HG03159 (cell line): ENCODE data around the gene RNF224.

Source experiments
- ATAC-seq: cut with Tn5 transposase; IDR thresholded peaks from one replicate; pipeline ENCODE4 v1.9.1; 2021; ENCODE audit warnings: mild to moderate bottlenecking, moderate library complexity; ENCODE audit not compliant: unreplicated experiment

Gene RNF224

GRCh38 chr9:137225699-137226331, 1.5 kb upstream of the RNF224 start:
- ATAC-seq = no peak

DNA sequence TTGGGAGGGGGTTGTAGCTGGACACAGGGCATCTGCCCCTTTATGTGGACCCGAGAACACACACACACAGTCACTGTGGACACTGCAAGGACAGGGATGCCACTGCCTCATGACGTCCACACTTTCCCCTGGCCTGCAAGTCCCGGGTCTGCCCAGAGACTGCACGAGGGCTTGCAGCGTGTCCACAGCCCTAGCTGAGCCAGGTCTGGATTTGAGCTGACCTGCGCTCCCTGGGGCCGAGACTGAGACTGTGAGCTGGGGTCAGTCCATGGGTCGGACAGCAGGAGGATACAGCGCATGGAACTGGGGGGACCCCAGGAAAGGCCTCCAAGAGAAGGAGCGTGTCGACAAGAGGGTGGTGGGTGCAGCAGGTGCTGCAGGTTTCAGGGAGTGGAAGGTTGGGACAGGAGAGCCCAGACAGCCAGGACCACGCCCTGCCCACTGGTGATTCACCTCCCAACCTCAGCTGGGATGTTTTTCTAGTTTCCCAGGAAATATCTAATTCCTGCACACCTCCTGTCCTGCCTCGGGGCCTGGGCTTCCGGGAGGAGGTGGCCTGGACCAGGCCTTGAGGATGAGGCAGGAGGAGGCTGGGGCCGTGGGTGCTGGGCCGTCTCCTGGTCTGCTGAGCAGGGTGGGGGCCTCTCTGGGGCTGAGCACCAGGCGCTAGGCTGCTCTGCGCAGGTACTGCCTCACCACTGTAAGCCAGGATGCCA, 806 bp upstream of the RNF224 start:
- no peak for ATAC-seq

- no peak for ATAC-seq
Measured at GRCh38 chr9:137227853-137228505, 677 bp downstream of the RNF224 start.

DNA sequence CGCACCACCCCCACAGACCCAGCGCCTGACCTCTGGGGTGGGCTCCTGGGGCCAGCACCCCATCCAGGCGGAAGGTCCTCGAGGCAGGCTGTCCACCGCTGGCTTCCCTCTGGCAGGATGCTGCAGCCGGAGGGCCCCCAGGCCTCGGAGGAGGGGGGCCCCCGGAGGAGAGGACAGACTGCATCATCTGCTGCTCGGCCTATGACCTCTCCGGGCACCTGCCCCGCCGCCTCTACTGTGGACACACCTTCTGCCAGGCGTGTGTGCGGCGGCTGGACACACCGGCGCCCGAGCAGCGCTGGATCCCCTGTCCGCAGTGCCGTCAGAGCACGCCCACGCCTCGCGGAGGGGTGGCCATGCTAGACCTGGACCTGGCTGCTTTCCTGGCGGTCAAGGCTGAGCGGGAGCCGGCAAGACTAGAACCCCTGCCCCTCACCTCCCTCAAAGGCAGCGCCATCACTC, 1.2 kb downstream of the RNF224 start:
- ATAC-seq = no peak

DNA sequence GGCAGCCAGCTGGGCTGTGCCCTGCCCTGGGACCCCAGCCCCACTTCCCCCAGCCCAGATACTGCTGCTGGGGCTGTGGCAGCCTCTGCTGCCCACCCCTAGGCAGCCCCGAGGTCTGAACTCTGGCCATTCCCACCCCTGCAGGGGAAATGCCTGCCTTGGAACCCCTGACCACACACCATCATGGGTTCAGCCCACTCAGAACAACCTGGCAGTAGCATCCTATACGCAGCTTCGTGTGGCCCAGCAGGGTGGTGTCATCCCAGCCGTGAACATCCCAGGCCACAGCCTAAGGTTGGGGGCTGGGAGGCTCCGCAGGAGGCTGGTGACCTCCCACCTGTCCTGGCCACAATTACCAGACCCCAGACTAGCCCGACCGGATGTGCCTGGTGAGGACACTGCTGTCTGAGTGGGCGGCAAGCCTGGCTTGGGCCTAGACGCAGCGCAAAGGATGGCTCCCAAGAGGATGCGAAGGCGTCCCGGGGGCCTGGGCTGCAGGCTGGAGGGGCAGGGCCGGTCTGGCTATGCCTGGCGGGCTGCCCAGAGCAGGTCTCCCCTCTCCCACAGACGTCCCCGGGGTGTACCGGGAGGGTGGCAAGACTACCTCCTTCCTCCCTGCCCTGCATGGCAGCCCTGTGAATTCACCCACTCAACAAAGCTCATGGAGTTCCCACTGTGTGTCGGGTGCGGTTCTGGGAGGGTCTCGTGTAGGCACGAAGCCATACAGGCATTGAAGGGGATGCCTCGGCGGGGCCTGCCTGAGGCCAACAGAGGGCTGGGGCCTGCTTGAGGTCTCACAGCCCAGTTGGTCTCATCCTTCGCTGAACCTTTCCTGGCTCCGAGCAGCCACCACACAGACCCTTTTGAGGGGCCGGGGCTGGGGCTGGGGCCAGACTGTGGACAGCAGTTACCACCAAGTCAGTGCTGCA, 1.9 kb downstream of the RNF224 start:
- no peak for ATAC-seq

GRCh38 chr9:137229903-137230704, 2.8 kb downstream of the RNF224 start:
- ATAC-seq = no peak

DNA sequence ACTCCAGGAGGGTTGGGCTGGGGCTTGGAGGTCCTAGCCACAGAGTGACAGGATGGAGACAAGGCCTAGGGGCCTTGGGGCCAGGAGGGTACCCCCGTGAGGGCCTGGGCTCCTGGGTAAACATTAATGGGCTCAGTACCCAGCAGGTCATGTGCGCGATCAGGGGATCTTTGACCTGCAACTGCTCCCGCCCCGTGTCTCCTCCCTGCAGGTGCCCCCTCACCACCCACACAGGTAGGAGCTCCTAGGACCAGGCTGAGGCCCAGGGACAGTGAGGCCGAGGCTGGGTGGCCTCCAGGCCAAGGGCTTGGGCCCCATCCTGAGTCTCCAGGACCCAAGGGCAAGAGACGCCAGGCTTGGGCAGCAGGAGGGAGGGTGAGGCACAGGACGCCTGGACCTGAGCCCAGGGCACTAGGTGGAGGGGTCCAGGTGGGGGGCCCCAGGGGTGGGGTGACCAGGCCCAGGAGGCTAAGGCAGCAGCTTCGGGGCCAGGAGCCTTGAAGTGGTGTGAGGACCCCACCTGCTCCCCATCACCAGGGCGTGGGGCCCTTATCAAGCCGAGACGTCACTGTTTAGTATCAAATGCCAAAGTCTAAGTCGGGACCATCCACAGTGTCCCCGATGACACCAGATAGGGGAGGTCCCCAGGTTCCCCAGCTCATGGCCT, 3.5 kb downstream of the RNF224 start, which contains the start of gene SLC34A3:
Gene SLC34A3 (plus strand): TSS at position 197 of the 667 bp plus-strand sequence. CDS start 802 bp downstream, outside the sequence.
- ATAC-seq = no peak

DNA sequence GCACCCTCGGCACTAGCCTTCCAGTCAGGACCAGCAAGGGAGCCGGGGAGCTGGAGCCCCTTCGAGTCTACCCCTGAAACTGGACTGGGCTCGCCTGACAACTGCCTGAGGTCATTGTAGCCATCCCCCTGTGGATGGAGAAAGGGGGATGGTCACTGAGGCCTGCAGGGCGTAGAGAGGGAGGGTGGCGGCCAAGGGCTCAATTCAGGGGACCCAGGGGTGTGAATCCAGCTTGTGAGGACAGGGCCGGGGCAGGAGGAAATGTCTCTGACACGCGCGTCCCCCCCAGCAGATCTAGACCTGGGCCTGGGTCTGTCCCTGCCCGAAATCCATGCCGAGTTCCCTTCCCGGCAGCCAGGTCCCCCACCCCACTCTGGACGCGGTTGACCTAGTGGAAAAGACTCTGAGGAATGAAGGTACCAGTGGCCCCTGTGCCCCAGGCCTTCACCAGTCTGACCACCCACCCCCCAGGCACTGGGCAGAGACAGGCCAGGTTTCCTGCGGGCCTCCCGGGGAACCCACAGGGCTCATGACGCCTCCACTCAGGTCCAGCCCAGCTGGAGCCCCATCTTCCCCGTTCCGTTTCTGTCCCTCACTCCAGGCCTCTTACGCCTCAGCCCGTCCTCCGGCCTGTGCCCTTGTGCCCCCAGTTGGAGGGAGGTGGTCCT, 4.2 kb downstream of the RNF224 start:
- no peak for ATAC-seq

GRCh38 chr9:137232101-137232500, 4.8 kb downstream of the RNF224 start:
- ATAC-seq = no peak

DNA sequence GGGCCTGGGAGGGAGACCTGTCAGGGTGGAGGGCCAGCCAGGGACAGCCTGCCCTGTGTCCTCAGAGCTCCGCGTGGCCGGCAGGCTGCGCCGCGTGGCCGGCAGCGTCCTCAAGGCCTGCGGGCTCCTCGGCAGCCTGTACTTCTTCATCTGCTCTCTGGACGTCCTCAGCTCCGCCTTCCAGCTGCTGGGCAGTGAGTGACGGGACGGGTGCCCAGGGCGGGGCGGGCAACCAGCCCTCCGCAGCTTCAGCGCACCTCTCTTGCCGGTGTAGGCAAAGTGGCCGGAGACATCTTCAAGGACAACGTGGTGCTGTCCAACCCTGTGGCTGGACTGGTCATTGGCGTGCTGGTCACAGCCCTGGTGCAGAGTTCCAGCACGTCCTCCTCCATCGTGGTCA, 5.2 kb downstream of the RNF224 start:
- ATAC-seq = no peak

- ATAC-seq = no peak
Measured at GRCh38 chr9:137233143-137233980, 6.1 kb downstream of the RNF224 start.

DNA sequence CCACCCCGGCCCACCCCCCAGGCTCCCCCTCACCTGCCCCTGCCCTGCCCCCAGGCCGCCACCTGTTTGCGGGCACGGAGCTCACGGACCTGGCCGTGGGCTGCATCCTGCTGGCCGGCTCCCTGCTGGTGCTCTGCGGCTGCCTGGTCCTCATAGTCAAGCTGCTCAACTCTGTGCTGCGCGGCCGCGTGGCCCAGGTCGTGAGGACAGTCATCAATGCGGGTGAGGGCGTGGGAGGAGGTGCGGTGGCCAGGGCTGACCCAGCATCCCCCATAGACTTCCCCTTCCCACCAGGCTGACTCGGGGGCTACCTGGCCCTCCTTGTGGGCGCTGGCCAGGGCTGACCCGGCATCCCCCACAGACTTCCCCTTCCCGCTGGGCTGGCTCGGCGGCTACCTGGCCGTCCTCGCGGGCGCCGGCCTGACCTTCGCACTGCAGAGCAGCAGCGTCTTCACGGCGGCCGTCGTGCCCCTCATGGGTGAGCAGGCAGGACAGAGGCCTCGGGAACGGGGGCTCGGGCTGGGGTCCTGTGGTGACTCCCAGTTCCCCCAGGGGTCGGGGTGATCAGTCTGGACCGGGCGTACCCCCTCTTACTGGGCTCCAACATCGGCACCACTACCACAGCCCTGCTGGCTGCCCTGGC, 6.9 kb downstream of the RNF224 start:
- ATAC-seq = no peak

DNA sequence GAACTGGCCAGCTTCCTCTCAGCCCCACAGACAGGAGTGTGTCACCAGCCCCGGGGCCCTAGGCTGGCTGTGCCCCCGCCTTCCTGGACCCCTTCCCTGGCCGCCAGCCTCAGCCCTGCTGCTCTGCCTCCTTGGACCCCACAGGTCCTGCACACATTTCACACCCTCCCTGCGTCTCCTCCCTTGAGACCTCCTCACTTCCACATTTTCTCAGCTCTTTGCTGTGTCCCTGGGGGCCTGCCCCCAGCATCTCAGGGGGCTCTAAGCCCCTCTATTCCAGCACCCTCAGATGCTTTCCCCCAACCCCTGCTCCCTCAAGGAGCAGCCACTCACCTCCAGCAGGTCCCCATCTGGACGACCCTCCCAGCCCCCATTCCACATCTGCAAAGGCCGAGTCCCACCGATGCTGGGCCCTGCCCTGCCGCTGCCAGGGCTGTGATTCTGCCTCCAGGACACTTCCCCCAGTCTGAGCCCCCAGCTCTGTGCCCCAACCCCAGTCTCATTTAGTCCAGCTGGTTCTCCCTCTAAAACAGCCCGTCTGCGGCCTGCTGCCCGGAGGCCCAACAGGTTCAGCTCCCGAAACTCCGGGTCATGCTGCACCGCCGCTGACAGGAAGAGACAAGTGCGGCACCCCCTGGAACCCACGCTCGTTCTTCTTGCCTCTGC, 7.6 kb downstream of the RNF224 start:
- no peak for ATAC-seq

GRCh38 chr9:137235424-137236237, 8.3 kb downstream of the RNF224 start:
- no peak for ATAC-seq

- ATAC-seq = peak; percentile 18
Measured at GRCh38 chr9:137236238-137236935, 9.1 kb downstream of the RNF224 start.
